Activated CD8-positive, alpha-beta memory T cell treated with anti-CD3 and anti-CD28 coated beads for 4 hours (primary cell): ENCODE data around the gene NIBAN1.

ENCODE experiments used
- DNase-seq, 2 donors: peaks; one replicate each; pipeline ENCODE4 v3.0.0-alpha.2; 2020; ENCODE audit warnings: low read depth in 2 of 2

The NIBAN1 gene

DNA sequence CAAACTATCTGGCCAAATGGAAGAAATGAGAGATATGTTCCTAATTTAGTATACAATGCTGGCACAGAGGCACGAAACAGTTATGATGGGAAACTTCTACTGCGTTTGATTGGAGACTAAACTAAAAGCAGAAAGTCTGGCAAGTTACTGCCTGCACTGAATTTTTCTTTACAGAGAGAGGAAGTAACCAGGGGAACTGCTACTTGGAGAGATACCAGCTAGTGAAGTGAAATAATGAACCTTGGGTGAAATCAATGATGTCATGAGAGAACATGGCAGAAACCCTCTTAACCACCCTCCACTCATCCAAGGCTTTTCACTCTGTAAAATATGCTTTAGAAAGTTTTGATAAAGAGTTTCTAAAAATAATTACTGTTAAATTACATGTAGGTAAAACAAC lies 29.3 kb downstream of the NIBAN1 start:
- DNase-seq: no peak

DNA sequence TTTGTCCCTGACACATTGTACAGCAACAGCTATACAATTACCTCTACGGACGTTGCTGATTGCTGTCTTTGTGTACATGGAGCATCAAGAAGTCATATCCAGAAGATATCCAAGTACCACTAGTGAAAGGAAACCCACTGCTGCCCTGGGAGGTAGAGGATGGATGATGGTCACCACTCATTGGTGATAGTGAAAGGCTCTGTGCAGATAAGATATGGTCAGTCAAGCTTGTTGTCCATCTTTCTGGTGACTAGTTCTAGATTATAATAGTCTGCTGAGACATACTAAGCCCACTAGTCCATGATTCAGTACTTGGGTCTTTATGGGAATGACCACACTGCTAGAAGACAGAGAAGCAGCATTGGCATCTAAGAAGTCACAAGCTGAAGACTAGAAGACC lies 30.3 kb downstream of the NIBAN1 start:
- no peak for DNase-seq

DNA sequence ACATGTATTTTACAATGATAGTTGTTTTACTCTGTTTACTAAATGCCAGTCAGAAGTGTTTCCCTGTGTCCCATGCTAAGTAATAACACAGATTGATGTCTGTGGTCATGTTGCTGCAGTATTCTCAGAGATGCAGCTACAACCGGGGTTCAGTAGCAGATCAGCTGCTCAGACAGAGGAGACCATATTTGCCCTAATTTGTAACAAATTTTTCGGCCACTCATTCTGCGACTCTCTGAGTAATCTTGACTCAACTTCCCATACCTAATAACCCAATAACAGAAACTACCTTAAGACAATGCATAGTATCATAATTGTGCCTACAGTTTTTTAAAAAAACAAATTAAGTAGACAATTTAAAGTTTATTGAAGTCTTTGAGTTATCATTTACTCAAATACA lies 32.6 kb downstream of the NIBAN1 start:
- DNase-seq: no peak

DNA sequence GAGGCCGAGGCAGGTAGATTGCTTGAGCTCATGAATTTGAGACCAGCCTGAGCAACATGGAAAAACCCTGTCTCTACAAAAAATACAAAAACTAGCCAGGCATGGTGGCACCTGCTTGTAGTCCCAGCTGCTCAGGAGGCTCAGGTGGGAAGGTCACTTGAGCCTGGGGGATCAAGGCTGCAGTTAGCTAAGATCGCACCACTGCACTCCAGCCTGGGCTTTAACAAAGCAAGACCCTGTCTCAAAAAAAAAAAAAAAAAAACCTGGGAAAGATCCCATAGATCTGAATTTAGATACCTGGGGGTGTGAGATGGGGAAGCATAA lies 32.9 kb downstream of the NIBAN1 start:
- DNase-seq: no peak

DNA sequence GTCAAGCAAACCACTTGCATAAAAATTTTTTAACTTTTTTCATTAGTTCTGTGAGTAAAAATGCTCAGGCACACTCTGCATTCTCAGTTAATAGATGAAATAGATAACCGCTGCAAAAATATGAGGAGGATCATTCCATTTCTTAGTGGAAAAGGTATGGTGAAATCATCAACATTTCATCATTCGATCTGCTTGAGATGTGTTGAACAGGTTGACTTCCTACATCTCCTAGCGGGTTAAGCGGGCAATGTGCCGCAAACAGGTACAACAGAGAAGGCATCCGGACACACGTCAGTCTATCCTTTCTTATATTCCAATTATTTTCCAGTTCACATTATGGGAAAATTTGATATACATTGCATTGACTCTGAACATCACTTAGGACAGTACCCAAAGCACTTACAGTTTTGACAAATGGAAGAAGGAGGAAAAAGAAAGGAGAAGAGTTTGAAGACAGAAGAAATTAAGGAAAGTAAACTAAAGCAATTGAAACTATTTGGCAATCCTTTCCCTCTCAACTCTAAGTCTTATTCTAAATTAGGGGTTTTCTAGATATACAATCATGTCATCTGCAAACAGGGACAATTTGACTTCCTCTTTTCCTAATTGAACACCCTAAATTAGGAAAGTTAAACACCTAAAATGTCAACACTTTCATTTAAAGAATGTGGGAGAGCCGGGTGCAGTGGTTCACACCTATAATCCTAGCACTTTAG lies 33.5 kb downstream of the NIBAN1 start:
- DNase-seq: no peak

DNA sequence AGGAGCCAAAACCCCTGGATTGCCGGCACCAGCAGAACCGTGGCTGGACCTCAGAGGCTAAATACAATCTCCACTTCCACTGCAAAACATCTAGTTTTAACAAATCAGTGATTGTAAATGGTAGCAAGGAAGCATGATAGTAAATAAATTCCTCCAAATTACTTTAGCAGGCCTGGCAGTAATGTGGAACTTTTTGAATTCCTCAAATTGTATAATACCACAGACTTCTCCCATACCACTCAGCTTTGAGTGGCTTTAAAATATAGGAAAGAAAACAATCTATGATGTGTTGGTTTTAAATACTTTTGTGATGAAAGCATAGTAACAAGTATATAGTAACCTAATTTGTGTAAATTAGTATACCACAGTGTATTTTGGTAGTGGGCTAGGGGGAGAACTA lies 34.1 kb downstream of the NIBAN1 start:
- no peak for DNase-seq

DNA sequence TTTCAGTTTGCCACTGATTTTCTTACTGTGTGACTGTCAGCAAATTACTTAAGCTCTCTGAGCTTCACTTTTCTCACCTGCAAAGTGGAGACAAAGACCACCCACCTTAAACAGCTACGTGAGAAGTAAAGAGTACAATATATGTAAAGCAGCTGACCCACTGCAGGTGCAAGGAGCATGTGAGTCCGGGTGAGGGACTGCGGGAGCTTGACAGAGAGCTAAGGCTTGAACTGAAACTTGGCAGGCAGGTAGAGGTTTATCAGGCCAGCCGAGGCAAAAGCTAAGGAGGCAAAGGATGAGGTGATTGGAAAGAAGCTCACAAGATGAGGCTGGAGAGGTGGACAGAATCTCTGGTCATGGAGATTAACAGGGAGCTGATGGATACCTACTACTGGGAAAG lies 36.6 kb downstream of the NIBAN1 start:
- DNase-seq: no peak

DNA sequence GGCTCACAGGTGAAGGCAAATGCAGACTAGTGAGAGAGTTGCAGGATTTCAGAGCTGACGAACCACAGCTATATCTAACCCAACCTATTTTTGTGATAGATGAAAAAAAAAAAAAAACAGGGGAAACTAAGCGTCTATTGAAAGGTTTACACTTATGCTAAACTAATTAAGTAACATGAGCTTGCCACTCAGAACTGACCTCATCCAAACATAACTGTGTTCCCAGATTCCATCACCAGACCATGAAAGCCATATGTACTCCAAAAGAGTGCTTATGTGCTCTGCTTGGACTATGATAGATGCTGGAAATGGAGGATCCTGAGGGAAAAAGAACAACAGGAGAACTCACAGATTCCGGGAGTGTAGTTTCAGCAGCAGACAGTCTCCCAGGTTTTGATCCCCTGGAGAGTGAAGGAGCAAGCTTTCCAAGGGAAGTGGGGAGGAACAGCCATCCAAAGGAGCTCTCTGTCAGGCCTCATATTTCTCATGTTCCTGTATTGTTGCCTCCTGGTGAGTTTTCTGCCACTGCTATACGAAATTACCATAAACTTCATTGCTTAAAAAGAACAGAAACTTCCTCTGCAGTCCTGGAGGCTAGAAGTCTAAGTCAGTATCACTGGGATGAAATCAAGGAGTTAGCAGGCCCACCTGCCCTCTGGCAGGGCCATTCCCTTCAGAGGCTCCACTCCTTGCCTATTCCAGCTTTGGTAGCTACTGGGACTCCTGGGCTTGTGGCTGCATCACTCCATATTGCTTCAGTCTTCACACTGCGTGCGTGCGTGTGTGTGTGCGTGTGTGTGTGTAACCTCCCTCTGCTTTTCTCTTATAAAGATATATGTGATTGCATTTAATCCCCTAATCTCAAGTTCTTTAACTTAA lies 38.1 kb downstream of the NIBAN1 start:
- no peak for DNase-seq

DNA sequence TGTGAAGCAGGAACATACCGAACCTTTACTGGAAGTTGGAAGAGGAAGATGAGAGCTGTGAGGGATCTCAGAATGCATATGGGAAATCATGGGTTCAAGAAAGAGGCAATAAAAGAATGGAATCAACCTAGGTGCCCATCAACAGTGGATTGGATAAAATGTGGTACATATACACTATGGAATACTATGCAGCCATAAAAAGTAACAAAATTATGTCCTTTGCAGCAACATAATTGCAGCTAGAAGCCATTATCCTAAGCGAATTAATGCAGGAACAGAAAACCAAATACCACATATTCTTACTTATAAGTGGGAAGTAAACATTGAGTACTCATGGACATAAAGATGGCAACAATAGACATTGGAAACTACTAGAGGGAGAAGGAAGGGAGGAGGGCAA lies 40.4 kb downstream of the NIBAN1 start:
- no peak for DNase-seq

DNA sequence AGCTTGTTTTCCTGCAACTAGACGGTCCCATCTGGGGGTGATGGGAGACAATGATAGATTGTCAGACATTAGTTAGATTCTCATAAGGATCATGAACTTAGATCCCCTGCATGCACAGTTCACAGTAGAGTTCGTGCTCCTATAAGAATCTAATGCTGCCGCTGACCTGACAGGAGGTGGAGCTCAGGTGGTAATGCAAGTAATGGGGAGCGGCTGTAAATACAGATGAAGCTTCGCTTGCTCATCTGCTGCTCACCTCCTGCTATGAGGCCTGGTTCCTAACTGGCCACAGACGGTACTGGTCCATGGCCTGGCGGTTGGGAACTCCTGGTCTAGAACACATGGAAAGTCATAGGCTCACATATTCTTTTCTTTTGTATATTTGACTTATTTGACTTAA lies 42.0 kb downstream of the NIBAN1 start:
- DNase-seq: no peak

DNA sequence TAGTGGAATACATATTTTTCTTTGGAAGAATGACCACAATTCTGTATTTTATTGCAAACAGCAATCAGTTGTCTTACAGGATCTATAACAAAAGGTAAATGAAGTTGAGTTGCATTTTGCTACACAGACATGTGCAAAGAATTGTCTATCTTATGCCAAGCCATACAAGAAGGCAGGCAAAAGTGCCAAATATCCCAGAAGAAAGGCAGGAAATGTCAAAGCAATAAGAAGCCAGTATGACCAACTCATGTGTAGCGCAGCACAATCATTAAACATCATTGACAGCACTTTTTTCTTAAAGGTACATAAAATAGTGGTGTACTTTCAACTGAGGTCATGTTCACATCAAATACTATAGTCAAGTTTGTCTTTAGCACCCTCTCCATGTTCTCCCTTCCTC lies 42.7 kb downstream of the NIBAN1 start:
- no peak for DNase-seq

DNA sequence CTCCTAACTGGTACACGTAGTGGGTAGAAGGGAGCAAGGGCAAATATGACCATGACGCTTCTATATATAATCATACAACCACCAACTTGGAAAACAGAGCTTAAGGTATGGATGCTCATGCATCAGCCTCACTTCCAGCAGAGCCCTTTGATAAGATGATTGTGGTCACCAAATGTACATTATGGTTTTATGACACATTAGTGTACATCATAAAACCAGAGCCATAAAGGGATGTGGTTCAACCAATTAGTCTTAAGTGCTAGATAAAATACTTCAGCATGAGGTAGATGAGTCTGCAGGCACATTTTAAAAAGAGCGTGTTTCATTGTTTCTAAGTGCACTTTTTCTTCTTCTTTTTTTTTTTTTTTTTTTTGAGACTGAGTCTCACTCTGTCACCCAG lies 43.7 kb downstream of the NIBAN1 start:
- DNase-seq: no peak

DNA sequence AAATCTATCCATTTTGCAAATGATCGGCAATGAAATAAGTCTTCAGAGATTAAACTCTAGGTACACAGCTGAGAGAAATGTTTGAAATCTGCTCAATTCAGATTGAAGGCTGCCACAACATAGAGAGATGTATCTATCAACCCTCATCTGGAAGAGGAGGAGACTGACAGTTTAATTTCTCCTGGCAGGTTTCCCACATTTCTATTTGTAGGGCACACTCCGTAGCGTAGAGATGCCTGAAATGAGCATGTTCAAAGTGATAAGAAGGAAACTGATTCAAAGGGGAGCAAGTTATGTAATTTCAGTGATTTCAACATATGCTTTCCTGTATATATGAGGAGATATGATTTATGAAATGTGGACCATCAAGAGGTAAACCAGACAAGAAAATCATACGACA lies 44.1 kb downstream of the NIBAN1 start:
- no peak for DNase-seq

DNA sequence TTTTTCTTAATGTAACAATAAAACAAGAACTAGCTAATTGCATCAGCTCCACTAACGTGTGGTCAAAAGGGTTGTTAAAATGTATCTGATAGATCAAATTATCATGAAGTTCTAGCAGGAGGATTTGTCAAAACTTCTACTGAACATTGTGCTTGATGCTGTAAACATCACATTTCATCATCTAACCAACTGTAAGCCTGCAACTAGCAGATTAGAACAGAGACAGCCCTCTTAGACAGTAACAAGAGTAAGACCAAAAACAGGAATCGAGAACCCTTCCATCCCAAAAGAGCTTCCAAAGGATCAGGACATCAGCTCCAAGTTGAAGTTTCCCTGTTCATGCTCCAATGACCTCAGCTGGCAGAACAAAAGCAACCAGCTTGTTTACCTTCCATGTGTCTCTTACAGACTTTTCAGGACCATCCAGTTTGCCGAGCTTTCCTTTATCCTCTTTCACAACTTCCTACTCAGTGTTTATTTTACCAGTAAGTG lies 44.6 kb downstream of the NIBAN1 start:
- no peak for DNase-seq

DNA sequence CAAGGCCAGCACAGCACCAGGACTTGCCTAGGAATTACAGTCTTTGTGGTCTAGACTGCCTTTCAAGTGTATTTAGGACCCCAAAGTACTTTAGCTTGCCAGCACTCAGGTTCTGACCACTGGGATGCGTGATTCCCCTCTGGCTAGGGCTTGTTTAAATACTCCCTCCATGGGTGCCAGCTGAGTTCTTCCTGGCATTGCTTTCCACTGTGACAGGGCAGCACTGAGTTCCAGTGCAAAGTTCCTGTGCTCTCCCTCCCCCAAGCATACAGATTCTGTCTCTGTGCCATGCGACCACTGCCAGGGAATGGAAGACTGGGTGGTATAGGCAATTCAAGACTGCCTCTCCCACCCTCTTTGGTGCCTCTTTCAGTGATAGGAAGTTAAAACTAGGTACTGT lies 45.9 kb downstream of the NIBAN1 start:
- DNase-seq: no peak
